DOHH2 (cell line): ENCODE results near the gene CCHCR1.

Experiments used
- EZH2phosphoT487 ChIP-seq: fragments of 200-600 bp; sonication (generic); IDR thresholded peaks from 2 replicates; pipeline ENCODE4 v1.6.1; 2017; ENCODE audit warnings: borderline replicate concordance, mild to moderate bottlenecking, antibody characterized with exemption, low read length, moderate library complexity, mixed read lengths
- TF ChIP-seq, protein P1 (sequence below): fragments of 200-600 bp; sonication (generic); IDR thresholded peaks from one replicate; pipeline ENCODE4 v1.5.1; 2014; ENCODE audit warnings: antibody characterized with exemption, mild to moderate bottlenecking, low read depth, low read length; ENCODE audit not compliant: poor library complexity, severe bottlenecking

DNA sequence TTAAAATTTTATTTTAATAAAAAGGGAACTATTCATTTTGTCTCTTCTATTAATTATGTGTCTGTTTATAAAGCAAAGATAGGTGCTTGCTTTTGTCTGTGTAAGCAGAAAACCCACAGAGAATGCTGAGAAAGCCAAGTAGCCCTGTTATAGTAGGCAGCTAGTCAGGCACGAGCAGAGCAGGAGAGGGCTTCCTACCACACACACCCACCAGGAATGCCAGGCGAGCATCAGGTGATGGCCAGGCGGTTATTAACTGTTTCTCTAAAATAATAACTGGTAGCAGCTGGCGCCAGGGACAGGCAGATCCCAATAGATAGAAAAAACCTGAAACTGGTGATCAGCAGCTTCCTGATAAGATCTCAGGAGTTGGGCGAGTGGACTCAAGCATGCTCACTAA is 60.9 kb downstream of the CCHCR1 start:
- TF ChIP-seq, protein P1, sequence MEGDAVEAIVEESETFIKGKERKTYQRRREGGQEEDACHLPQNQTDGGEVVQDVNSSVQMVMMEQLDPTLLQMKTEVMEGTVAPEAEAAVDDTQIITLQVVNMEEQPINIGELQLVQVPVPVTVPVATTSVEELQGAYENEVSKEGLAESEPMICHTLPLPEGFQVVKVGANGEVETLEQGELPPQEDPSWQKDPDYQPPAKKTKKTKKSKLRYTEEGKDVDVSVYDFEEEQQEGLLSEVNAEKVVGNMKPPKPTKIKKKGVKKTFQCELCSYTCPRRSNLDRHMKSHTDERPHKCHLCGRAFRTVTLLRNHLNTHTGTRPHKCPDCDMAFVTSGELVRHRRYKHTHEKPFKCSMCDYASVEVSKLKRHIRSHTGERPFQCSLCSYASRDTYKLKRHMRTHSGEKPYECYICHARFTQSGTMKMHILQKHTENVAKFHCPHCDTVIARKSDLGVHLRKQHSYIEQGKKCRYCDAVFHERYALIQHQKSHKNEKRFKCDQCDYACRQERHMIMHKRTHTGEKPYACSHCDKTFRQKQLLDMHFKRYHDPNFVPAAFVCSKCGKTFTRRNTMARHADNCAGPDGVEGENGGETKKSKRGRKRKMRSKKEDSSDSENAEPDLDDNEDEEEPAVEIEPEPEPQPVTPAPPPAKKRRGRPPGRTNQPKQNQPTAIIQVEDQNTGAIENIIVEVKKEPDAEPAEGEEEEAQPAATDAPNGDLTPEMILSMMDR, result no peak
- TF ChIP-seq EZH2phosphoT487, result no peak
